Vagina (tissue), 2 donors: ENCODE results near the gene SLC66A1.

Experiments
- POLR2A ChIP-seq, 2 donors: fragments of 450-650 bp; IDR thresholded peaks; one replicate each; pipeline ENCODE4 v1.6.1; 2017; ENCODE audit warnings: antibody characterized with exemption in 2 of 2, mild to moderate bottlenecking in 2 of 2, moderate library complexity in 2 of 2
- POLR2AphosphoS5 ChIP-seq, 2 donors: sonication (generic); formaldehyde crosslinking; IDR thresholded peaks; one replicate each; pipeline ENCODE4 v1.9.0; 2017; ENCODE audit warnings: antibody characterized with exemption in 2 of 2, mild to moderate bottlenecking in 2 of 2, low read depth in 1 of 2; ENCODE audit not compliant: insufficient read depth in 1 of 2
- TF ChIP-seq, protein P1 (sequence below), 3 experiments: fragments of 450-650 bp in 2 of 3; fragments of 200-600 bp in 1 of 3; sonication (generic) in 1 of 3; IDR thresholded peaks; one replicate each; pipeline ENCODE4 v1.5.1; 2017 to 2019; ENCODE audit warnings: antibody characterized with exemption in 3 of 3, mild to moderate bottlenecking in 2 of 3, moderate library complexity in 2 of 3

GRCh38 chr1:19262744-19263143 is 49.4 kb upstream of the SLC66A1 start:
- TF ChIP-seq, protein P1, sequence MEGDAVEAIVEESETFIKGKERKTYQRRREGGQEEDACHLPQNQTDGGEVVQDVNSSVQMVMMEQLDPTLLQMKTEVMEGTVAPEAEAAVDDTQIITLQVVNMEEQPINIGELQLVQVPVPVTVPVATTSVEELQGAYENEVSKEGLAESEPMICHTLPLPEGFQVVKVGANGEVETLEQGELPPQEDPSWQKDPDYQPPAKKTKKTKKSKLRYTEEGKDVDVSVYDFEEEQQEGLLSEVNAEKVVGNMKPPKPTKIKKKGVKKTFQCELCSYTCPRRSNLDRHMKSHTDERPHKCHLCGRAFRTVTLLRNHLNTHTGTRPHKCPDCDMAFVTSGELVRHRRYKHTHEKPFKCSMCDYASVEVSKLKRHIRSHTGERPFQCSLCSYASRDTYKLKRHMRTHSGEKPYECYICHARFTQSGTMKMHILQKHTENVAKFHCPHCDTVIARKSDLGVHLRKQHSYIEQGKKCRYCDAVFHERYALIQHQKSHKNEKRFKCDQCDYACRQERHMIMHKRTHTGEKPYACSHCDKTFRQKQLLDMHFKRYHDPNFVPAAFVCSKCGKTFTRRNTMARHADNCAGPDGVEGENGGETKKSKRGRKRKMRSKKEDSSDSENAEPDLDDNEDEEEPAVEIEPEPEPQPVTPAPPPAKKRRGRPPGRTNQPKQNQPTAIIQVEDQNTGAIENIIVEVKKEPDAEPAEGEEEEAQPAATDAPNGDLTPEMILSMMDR (IDR thresholded peaks at IDR 0.05), result no peak
- no peak for TF ChIP-seq POLR2A (IDR thresholded peaks at IDR 0.05)
- TF ChIP-seq POLR2AphosphoS5 (IDR thresholded peaks at IDR 0.05; ENCODE audit: insufficient read depth in 1 of 2, low read depth in 1 of 2), result no peak
